ENCODE data around the gene MAPK10.

- no peak for TF ChIP-seq HMGXB4 (CRISPR knock-in tag; IDR thresholded peaks at IDR 0.05; ENCODE audit: borderline replicate concordance)
- no peak for TF ChIP-seq POLR2A (IDR thresholded peaks at IDR 0.05; ENCODE audit: low read length)
- TF ChIP-seq, protein P1, sequence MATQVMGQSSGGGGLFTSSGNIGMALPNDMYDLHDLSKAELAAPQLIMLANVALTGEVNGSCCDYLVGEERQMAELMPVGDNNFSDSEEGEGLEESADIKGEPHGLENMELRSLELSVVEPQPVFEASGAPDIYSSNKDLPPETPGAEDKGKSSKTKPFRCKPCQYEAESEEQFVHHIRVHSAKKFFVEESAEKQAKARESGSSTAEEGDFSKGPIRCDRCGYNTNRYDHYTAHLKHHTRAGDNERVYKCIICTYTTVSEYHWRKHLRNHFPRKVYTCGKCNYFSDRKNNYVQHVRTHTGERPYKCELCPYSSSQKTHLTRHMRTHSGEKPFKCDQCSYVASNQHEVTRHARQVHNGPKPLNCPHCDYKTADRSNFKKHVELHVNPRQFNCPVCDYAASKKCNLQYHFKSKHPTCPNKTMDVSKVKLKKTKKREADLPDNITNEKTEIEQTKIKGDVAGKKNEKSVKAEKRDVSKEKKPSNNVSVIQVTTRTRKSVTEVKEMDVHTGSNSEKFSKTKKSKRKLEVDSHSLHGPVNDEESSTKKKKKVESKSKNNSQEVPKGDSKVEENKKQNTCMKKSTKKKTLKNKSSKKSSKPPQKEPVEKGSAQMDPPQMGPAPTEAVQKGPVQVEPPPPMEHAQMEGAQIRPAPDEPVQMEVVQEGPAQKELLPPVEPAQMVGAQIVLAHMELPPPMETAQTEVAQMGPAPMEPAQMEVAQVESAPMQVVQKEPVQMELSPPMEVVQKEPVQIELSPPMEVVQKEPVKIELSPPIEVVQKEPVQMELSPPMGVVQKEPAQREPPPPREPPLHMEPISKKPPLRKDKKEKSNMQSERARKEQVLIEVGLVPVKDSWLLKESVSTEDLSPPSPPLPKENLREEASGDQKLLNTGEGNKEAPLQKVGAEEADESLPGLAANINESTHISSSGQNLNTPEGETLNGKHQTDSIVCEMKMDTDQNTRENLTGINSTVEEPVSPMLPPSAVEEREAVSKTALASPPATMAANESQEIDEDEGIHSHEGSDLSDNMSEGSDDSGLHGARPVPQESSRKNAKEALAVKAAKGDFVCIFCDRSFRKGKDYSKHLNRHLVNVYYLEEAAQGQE (IDR thresholded peaks at IDR 0.05): no peak
- TF ChIP-seq MAX (IDR thresholded peaks at IDR 0.05): no peak
- no peak for TF ChIP-seq JUNB (IDR thresholded peaks at IDR 0.05)
- TF ChIP-seq CTCF (IDR thresholded peaks at IDR 0.05): no peak
- TF ChIP-seq MYC (IDR thresholded peaks at IDR 0.05; ENCODE audit: borderline replicate concordance, low read length): no peak
- TF ChIP-seq BHLHE40 (IDR thresholded peaks at IDR 0.05; ENCODE audit: low read depth, low read length): no peak
- TF ChIP-seq ZSCAN20 (CRISPR knock-in tag; IDR thresholded peaks at IDR 0.05): no peak
- no peak for TF ChIP-seq ESRRA (IDR thresholded peaks at IDR 0.05; ENCODE audit: borderline replicate concordance, low read length)
Measured at GRCh38 chr4:86118711-86119110, 241.1 kb downstream of the MAPK10 start.
